Gastrocnemius medialis (tissue), 4 donors: ENCODE measurements around the gene CPED1. TPM values are rescaled to one million over a fixed set of nuclear protein-coding genes. Genes with fewer than 3 reads are reported as not detected.
"Not testable (repeated sequence)": the region's sequence is repeated elsewhere in the genome, so short reads cannot be mapped to it uniquely, and the experiment has no call there.

Source experiments
- ATAC-seq, 2 donors: fragments of 150-250 bp; one replicate each; pipeline ENCODE4 v1.9.1; 2016
- DNase-seq, 2 donors: peaks; one replicate each; pipeline ENCODE4 v3.0.0-alpha.2; 2019
- H3K27ac ChIP-seq, 4 donors: fragments of 200-600 bp; sonication (generic); 1 replicate in 1 of 4; 2 replicates in 3 of 4; pipeline ENCODE4 v1.5.1; 2016 to 2018; ENCODE audit warnings: mild to moderate bottlenecking in 2 of 4, moderate library complexity in 1 of 4
- H3K27me3 ChIP-seq, 3 donors: fragments of 200-600 bp; sonication (generic) in 2 of 3; 1 replicate in 1 of 3; 2 replicates in 2 of 3; pipeline versions ENCODE4 v1.5.1 to v1.6.0; 2016 to 2019; ENCODE audit warnings: mild to moderate bottlenecking in 1 of 3, moderate library complexity in 1 of 3
- H3K36me3 ChIP-seq, 2 donors: fragments of 200-600 bp; sonication (generic) in 1 of 2; one replicate each; pipeline ENCODE4 v1.5.1; 2017 to 2018
- H3K4me1 ChIP-seq, 2 donors: fragments of 200-600 bp; sonication (generic) in 1 of 2; one replicate each; pipeline ENCODE4 v1.5.1; 2016 to 2017; ENCODE audit warnings: mild to moderate bottlenecking in 2 of 2
- H3K4me3 ChIP-seq, 4 donors: fragments of 200-600 bp; sonication (generic) in 3 of 4; 1 replicate in 1 of 4; 2 replicates in 3 of 4; pipeline ENCODE4 v1.5.1; 2016 to 2019; ENCODE audit warnings: mild to moderate bottlenecking in 2 of 4
- H3K9me3 ChIP-seq, 3 donors: fragments of 200-600 bp; sonication (generic) in 2 of 3; 1 replicate in 1 of 3; 2 replicates in 2 of 3; pipeline ENCODE4 v1.5.1; 2016 to 2019
- CTCF ChIP-seq, 5 experiments: fragments of 450-650 bp in 3 of 5; fragments of 200-600 bp in 2 of 5; sonication (generic) in 2 of 5; IDR thresholded peaks in 4 of 5; conservative IDR thresholded peaks in 1 of 5; 1 replicate in 4 of 5; 2 replicates in 1 of 5; pipeline ENCODE4 v1.5.1; 2016 to 2019; ENCODE audit warnings: antibody characterized with exemption in 5 of 5, mild to moderate bottlenecking in 3 of 5, moderate library complexity in 3 of 5
- POLR2A ChIP-seq, 2 donors: fragments of 450-650 bp; IDR thresholded peaks; one replicate each; pipeline ENCODE4 v1.6.1; 2017; ENCODE audit warnings: antibody characterized with exemption in 2 of 2, mild to moderate bottlenecking in 2 of 2, moderate library complexity in 2 of 2
- in situ Hi-C, 4 donors: fragments of 200-750 bp; cut with MboI; loops; one replicate each; pipeline versions ENCODE4 v1.15.0 to v1.8.0; 2017; ENCODE audit warnings: low sequenced_read_pairs in 4 of 4
- intact Hi-C: fragments of 100-400 bp; cut with DNase I; formaldehyde crosslinking; loops from one replicate; pipeline ENCODE4 v1.15.1; 2023; ENCODE audit warnings: low total_unique reads
- total RNA-seq, 4 donors: library from RNA; depleted of rRNA; stranded (reverse); fragments of >200 nt; gene quantifications; one replicate each; pipeline versions ENCODE4 v1.1.0 to v1.2.3, GENCODE V29; 2016

Gene CPED1
- total RNA-seq, 4 donors from 2014 or later, result 4.8 to 35.5 (median 34.1) TPM

DNA sequence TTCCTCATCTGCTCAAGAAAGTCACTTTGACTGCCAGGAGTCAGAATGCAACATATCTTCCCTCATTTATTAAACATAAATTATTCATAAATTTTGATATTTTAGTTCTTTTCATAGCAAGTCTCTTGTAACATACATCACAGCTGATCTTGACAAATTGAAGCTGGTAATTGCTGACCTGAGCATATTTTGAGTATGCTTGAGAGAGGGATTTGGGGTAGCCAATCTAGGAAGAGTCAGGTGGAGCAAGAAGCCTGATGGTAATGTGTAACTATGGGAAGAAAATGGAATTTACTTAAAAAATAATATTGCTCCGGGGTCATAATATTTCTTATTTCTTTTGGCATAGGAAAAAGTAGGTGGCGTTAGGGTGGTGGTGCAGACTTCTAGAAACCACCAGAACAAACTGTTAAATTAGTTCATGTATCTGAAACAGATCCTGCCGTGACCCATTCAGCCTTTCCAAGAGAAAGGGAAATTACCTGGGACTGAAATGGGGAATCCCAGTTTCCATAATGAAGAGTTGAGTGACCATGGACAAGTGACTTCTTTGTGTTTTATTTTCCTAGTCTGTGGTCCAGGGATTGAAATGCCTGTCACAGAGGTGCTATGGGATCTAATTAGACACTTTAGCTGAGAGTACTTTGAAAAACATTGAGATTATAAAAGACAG, 12.9 kb downstream of the CPED1 start:
- no peaks in the 10 kb centered on the region for H3K9me3 ChIP-seq
- DNase-seq (no peak), ATAC-seq (no peak)
- H3K4me1 ChIP-seq, result peaks cover 92% of the 10 kb centered on the region in 2 donors
- no peaks in the 10 kb centered on the region for H3K36me3 ChIP-seq
- TF ChIP-seq CTCF (IDR thresholded peaks at IDR 0.05 in 4 of 5, conservative IDR thresholded peaks at IDR 0.05 in 1 of 5) (no peak), POLR2A (IDR thresholded peaks at IDR 0.05) (no peak)
- H3K27ac ChIP-seq, result peak overlapping the region; percentile 91 to 98 (median 94)
- no peak overlapping the region for H3K4me3 ChIP-seq
- intact Hi-C loops, result no loop called here
- no peaks in the 10 kb centered on the region for H3K27me3 ChIP-seq
- in situ Hi-C loops, result no loop called here

- H3K27ac ChIP-seq, result peak overlapping the region; percentile 91 to 98 (median 94)
- no peaks in the 10 kb centered on the region for H3K9me3 ChIP-seq
- H3K36me3 ChIP-seq, result no peaks in the 10 kb centered on the region
- DNase-seq (no peak), ATAC-seq (no peak)
- H3K4me1 ChIP-seq, result peaks cover 92% of the 10 kb centered on the region in 2 donors
- no peak for TF ChIP-seq POLR2A (IDR thresholded peaks at IDR 0.05)
- TF ChIP-seq CTCF (IDR thresholded peaks at IDR 0.05 in 4 of 5, conservative IDR thresholded peaks at IDR 0.05 in 1 of 5), result no peak
- in situ Hi-C loops, result no loop called here
- no peaks in the 10 kb centered on the region for H3K27me3 ChIP-seq
- intact Hi-C loops, result no loop called here
- no peak overlapping the region for H3K4me3 ChIP-seq
Measured at GRCh38 chr7:121002048-121002756, 13.7 kb downstream of the CPED1 start.

DNA sequence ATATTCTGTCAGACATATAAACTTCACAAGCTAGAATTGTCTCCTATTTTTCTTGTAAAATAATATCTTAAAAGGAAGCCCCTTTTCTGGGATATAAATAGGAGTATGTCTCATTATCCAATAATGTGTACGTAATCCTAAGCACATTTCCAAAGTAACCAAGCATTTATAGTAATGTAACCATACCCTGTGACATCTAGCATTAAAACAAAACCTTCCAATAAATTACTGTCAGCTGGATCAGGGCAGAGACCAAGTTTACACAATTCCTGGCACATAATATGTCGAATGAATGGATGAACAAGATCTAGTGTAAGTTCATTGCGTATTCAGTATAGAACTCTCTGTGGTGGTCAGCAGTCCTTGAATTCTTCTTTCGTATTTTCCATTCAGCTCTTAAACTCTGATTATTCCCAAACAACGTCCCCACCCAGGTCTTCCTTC, 14.3 kb downstream of the CPED1 start:
- Histone ChIP-seq H3K4me3 (no peak overlapping the region), H3K27me3 (no peaks in the 10 kb centered on the region), H3K4me1 (peaks cover 93% of the 10 kb centered on the region in 2 donors), H3K36me3 (no peaks in the 10 kb centered on the region), H3K27ac (peak overlapping the region; percentile 91 to 98 (median 94)), H3K9me3 (no peaks in the 10 kb centered on the region)
- in situ Hi-C loops, result no loop called here
- DNase-seq (no peak), ATAC-seq (no peak)
- intact Hi-C loops, result no loop called here
- TF ChIP-seq POLR2A (IDR thresholded peaks at IDR 0.05) (no peak), CTCF (IDR thresholded peaks at IDR 0.05 in 4 of 5, conservative IDR thresholded peaks at IDR 0.05 in 1 of 5) (no peak)

GRCh38 chr7:121003986-121004685, 15.6 kb downstream of the CPED1 start:
- ATAC-seq, result peak; percentile 81
- intact Hi-C loops, result no loop called here
- H3K4me1 ChIP-seq, result peaks cover 93% of the 10 kb centered on the region in 2 donors
- H3K36me3 ChIP-seq, result no peaks in the 10 kb centered on the region
- DNase-seq, result peak; percentile 69 to 85
- H3K4me3 ChIP-seq, result no peak overlapping the region
- H3K27me3 ChIP-seq, result no peaks in the 10 kb centered on the region
- no peaks in the 10 kb centered on the region for H3K9me3 ChIP-seq
- TF ChIP-seq CTCF (IDR thresholded peaks at IDR 0.05 in 4 of 5, conservative IDR thresholded peaks at IDR 0.05 in 1 of 5) (no peak), POLR2A (IDR thresholded peaks at IDR 0.05) (no peak)
- in situ Hi-C loops, result no loop called here
- H3K27ac ChIP-seq, result peak overlapping the region; percentile 91 to 98 (median 94)

DNA sequence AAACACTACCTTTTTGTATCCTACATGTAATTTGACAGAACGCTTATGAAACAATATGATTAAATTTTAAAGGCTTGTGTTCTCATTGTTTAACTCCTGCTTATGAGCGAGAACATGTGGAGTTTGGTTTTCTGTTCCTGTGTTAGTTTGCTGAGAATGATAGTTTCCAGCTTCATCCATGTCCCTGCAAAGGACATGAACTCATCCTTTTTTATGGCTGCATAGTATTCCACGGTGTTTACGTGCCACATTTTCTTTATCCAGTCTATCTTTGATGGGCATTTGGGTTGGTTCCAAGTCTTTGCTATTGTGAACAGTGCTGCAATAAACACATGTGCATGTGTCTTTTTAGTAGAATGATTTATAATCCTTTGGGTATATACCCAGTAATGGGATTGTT, 16.5 kb downstream of the CPED1 start:
- in situ Hi-C loops, H3K27me3 ChIP-seq, intact Hi-C loops, DNase-seq, H3K36me3 ChIP-seq, H3K4me3 ChIP-seq, ATAC-seq, H3K9me3 ChIP-seq: not testable (repeated sequence)
- peak overlapping the region; percentile 91 to 98 (median 94) for H3K27ac ChIP-seq
- H3K4me1 ChIP-seq, result peaks cover 89% of the 10 kb centered on the region in 2 donors
